ENCODE results near the gene TNS3.

TNS3 gene

GRCh38 chr7:47362984-47363383, 218.9 kb downstream of the TNS3 start:
- TF ChIP-seq CTCF (IDR thresholded peaks at IDR 0.05; ENCODE audit: low read depth, low read length, missing control alignments) = no peak
- H3K4me3 ChIP-seq (ENCODE audit: low read depth, low read length) = no peak overlapping the region
- DNase-seq (ENCODE audit: low read depth) = no peak

- no peak for DNase-seq (ENCODE audit: low read depth)
- no peak overlapping the region for H3K4me3 ChIP-seq (ENCODE audit: low read depth, low read length)
- TF ChIP-seq CTCF (IDR thresholded peaks at IDR 0.05; ENCODE audit: low read depth, low read length, missing control alignments) = no peak
Measured at GRCh38 chr7:47361746-47362215, 220.1 kb downstream of the TNS3 start.

GRCh38 chr7:47361236-47361635, 220.7 kb downstream of the TNS3 start:
- DNase-seq (ENCODE audit: low read depth) = no peak
- no peak for TF ChIP-seq CTCF (IDR thresholded peaks at IDR 0.05; ENCODE audit: low read depth, low read length, missing control alignments)
- H3K4me3 ChIP-seq (ENCODE audit: low read depth, low read length) = no peak overlapping the region

GRCh38 chr7:47360301-47360900, 221.5 kb downstream of the TNS3 start:
- no peak for DNase-seq (ENCODE audit: low read depth)
- no peak for TF ChIP-seq CTCF (IDR thresholded peaks at IDR 0.05; ENCODE audit: low read depth, low read length, missing control alignments)
- H3K4me3 ChIP-seq (ENCODE audit: low read depth, low read length) = no peak overlapping the region

GRCh38 chr7:47358944-47359588, 222.8 kb downstream of the TNS3 start:
- TF ChIP-seq CTCF (IDR thresholded peaks at IDR 0.05; ENCODE audit: low read depth, low read length, missing control alignments) = no peak
- DNase-seq (ENCODE audit: low read depth) = no peak
- H3K4me3 ChIP-seq (ENCODE audit: low read depth, low read length) = no peak overlapping the region

- no peak for TF ChIP-seq CTCF (IDR thresholded peaks at IDR 0.05; ENCODE audit: low read depth, low read length, missing control alignments)
Measured at GRCh38 chr7:47358357-47358756, 223.6 kb downstream of the TNS3 start.

GRCh38 chr7:47357863-47358262, 224.0 kb downstream of the TNS3 start:
- no peak for TF ChIP-seq CTCF (IDR thresholded peaks at IDR 0.05; ENCODE audit: low read depth, low read length, missing control alignments)
- DNase-seq (ENCODE audit: low read depth) = no peak

More at GRCh38 chr7:47358357-47358756, 223.6 kb downstream of the TNS3 start:
- no peak for DNase-seq (ENCODE audit: low read depth)
- no peak overlapping the region for H3K4me3 ChIP-seq (ENCODE audit: low read depth, low read length)

More at GRCh38 chr7:47357863-47358262, 224.0 kb downstream of the TNS3 start:
- H3K4me3 ChIP-seq (ENCODE audit: low read depth, low read length) = no peak overlapping the region
